HFFc6 (cell line): ENCODE measurements around the gene JAKMIP2. TPM values are rescaled to one million over a fixed set of nuclear protein-coding genes. Genes with fewer than 3 reads are reported as not detected.

ENCODE experiments used
- DNase-seq: peaks from one replicate; pipeline ENCODE4 v3.0.0-alpha.2; 2018
- H3K27ac Mint-ChIP-seq: 2 replicates; pipeline ENCODE4 v1.8.0; 2020; ENCODE audit warnings: mild to moderate bottlenecking, mixed read lengths
- H3K27me3 Mint-ChIP-seq: 2 replicates; pipeline ENCODE4 v1.8.0; 2021; ENCODE audit warnings: mild to moderate bottlenecking, moderate library complexity, mixed read lengths; ENCODE audit not compliant: insufficient read depth
- H3K36me3 Mint-ChIP-seq: 2 replicates; pipeline ENCODE4 v1.8.0; 2021; ENCODE audit warnings: low read depth, mixed read lengths
- H3K4me1 Mint-ChIP-seq: 2 replicates; pipeline ENCODE4 v1.8.0; 2020; ENCODE audit warnings: low read depth, mixed read lengths
- H3K4me3 Mint-ChIP-seq: 2 replicates; pipeline ENCODE4 v1.8.0; 2020; ENCODE audit warnings: mild to moderate bottlenecking, moderate library complexity, mixed read lengths
- H3K9me3 Mint-ChIP-seq: 2 replicates; pipeline ENCODE4 v1.8.0; 2020; ENCODE audit warnings: mild to moderate bottlenecking, mixed read lengths
- total RNA-seq, 6 experiments: library from RNA; stranded (reverse); fragmentation: NEBNext Ultra II Directional; extraction: Animal tissue kit (Norgen Biotek cat#: 25700); gene quantifications; 2 replicates in 1 of 6; 3 replicates in 5 of 6; pipeline ENCODE4 v1.2.3, GENCODE V29; 2021
- TF ChIP-seq, protein P1 (sequence below): fragments of 200-600 bp; sonication (generic); IDR thresholded peaks from 2 replicates; pipeline ENCODE4 v1.5.0; 2021; ENCODE audit warnings: antibody characterized with exemption, mild to moderate bottlenecking

Gene JAKMIP2
- total RNA-seq, 6 experiments from 2014 or later, result not detected

DNA sequence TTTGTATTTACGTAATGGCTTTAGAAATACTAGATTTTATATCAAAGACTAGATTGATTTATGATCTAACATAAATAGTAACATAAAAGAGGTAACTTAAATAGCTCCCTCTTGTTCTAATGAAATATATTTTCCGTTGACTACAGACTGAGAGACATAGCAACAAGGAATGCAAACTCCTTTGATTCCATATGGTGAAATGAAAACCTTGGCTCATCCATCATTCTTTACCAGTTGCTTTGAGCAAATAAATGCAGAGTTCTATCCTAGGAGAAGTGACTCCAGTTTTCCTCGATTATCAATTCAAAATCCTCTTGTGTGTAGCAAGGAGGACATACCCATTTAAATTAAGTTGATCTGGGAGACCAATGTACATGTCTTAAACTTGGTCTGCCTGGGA lies 18.0 kb upstream of the JAKMIP2 start:
- Mint-ChIP-seq H3K9me3 (peaks cover 12% of the 10 kb centered on the region), H3K36me3 (no peaks in the 10 kb centered on the region; the same call in 1 of the 2 replicates), H3K27ac (no peak overlapping the region), H3K4me1 (no peaks in the 10 kb centered on the region), H3K27me3 (no peaks in the 10 kb centered on the region; the same call in 1 of the 2 replicates), H3K4me3 (no peak overlapping the region)
- no peak for DNase-seq
- TF ChIP-seq, protein P1, sequence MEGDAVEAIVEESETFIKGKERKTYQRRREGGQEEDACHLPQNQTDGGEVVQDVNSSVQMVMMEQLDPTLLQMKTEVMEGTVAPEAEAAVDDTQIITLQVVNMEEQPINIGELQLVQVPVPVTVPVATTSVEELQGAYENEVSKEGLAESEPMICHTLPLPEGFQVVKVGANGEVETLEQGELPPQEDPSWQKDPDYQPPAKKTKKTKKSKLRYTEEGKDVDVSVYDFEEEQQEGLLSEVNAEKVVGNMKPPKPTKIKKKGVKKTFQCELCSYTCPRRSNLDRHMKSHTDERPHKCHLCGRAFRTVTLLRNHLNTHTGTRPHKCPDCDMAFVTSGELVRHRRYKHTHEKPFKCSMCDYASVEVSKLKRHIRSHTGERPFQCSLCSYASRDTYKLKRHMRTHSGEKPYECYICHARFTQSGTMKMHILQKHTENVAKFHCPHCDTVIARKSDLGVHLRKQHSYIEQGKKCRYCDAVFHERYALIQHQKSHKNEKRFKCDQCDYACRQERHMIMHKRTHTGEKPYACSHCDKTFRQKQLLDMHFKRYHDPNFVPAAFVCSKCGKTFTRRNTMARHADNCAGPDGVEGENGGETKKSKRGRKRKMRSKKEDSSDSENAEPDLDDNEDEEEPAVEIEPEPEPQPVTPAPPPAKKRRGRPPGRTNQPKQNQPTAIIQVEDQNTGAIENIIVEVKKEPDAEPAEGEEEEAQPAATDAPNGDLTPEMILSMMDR, result no peak

DNA sequence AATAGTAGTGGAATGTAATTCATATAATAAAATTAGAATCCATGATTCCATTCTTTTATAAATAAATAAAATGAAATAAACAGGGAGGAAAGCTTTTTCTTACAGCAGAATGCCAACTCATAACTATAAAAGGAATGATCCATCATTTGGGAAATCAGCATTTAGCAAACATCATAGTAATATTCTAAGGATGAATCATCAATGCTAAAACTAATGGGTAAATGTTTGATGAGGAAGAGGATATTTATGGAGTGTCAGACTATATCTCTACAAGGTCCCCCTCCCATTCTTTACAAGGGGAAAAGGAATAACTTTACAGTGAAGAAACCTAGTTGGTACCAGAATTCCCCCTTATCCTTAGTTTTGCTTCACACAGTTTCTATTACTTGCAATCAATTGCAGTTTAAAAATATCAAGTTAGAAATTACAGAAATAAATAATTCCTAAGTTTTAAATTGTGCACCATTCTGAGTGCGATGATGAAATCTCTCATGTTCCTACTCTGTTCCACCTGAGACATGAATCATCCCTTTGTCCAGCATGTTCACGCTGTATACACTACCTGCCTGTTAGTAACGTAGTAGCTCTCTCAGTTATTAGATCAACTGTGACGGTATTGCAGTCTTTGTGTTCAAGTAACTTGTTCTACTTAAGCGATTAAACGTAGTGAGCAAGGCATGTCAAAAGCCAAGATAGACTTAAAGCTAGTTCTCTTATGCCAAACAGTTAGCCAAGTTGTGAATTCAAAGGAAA lies 14.2 kb upstream of the JAKMIP2 start:
- H3K36me3 Mint-ChIP-seq, result no peaks in the 10 kb centered on the region; the same call in 1 of the 2 replicates
- H3K4me3 Mint-ChIP-seq, result no peak overlapping the region
- DNase-seq, result no peak
- no peaks in the 10 kb centered on the region; the same call in 1 of the 2 replicates for H3K27me3 Mint-ChIP-seq
- H3K27ac Mint-ChIP-seq, result no peak overlapping the region
- no peaks in the 10 kb centered on the region for H3K4me1 Mint-ChIP-seq
- H3K9me3 Mint-ChIP-seq, result peaks cover 8% of the 10 kb centered on the region
- TF ChIP-seq, protein P1, result no peak

DNA sequence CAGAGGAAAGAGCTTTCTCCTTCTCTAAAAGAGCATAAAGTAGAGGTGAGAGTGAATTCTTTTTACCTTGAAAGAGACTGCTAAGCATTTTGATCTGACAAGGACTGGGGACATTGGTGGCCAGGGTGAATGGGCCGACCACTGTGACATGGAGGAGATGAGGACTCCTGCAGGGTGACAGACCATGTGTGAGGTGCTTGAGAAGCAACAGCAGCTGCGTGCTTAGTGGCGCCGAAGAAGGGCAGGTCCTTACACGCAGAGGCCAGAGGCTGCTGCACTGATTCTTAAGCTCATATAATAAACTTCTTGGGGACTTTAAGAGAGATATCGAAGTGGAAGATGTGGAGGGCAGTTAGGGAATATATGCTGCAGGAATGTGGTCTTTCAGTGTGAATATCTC lies 8.7 kb upstream of the JAKMIP2 start:
- DNase-seq, result no peak
- Mint-ChIP-seq H3K27ac (no peak overlapping the region), H3K36me3 (no peaks in the 10 kb centered on the region; the same call in 1 of the 2 replicates), H3K27me3 (no peaks in the 10 kb centered on the region; the same call in none of the 2 replicates), H3K9me3 (peaks cover 18% of the 10 kb centered on the region; the same call in 1 of the 2 replicates), H3K4me1 (no peaks in the 10 kb centered on the region), H3K4me3 (no peak overlapping the region)
- TF ChIP-seq, protein P1, result no peak

DNA sequence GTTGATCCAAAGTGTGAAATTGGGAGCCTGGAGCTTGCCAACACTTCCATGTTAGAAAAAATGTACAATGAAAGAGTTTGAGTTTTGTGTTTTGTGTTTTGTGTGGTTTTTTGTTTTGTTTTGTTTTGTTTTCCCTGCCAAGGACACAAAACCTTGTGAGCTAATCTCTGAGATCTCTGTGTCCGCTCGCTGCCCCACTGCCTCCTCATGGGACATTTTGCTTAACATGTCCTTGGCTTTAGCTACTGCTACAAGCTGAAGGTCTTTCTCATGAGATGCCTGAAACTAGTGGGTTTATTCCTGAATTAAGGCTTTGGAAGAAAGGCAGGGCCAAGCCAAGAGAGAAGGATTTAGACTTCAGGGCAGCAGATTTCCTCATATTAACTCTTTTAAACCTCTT lies 7.3 kb upstream of the JAKMIP2 start:
- Mint-ChIP-seq H3K27ac (no peak overlapping the region), H3K4me3 (no peak overlapping the region), H3K27me3 (no peaks in the 10 kb centered on the region; the same call in 1 of the 2 replicates), H3K9me3 (peaks cover 18% of the 10 kb centered on the region; the same call in 1 of the 2 replicates), H3K36me3 (no peaks in the 10 kb centered on the region), H3K4me1 (no peaks in the 10 kb centered on the region)
- TF ChIP-seq, protein P1, result no peak
- DNase-seq, result no peak

- H3K4me1 Mint-ChIP-seq, result no peaks in the 10 kb centered on the region
- TF ChIP-seq, protein P1, result no peak
- no peaks in the 10 kb centered on the region for H3K36me3 Mint-ChIP-seq
- peaks cover 18% of the 10 kb centered on the region; the same call in 1 of the 2 replicates for H3K9me3 Mint-ChIP-seq
- no peak overlapping the region for H3K4me3 Mint-ChIP-seq
- DNase-seq, result no peak
- no peak overlapping the region for H3K27ac Mint-ChIP-seq
- no peaks in the 10 kb centered on the region; the same call in 1 of the 2 replicates for H3K27me3 Mint-ChIP-seq
Observed at GRCh38 chr5:147788023-147788422, 5.5 kb upstream of the JAKMIP2 start.
